HG02970 (cell line): ENCODE measurements around the gene ZNF282.

ENCODE experiments used
- ATAC-seq: cut with Tn5 transposase; IDR thresholded peaks from one replicate; pipeline ENCODE4 v1.9.1; 2021; ENCODE audit warnings: mild to moderate bottlenecking, moderate library complexity, moderate number of reproducible peaks; ENCODE audit not compliant: unreplicated experiment, low FRiP score

The ZNF282 gene

GRCh38 chr7:149188637-149189259 lies 6.6 kb upstream of the ZNF282 start:
- no peak for ATAC-seq

- no peak for ATAC-seq
Measured at GRCh38 chr7:149191851-149192250, 3.5 kb upstream of the ZNF282 start.

- ATAC-seq, result no peak
Measured at GRCh38 chr7:149194799-149195179, 557 bp upstream of the ZNF282 start.

- ATAC-seq, result no peak
Measured at GRCh38 chr7:149196151-149196704, 882 bp downstream of the ZNF282 start.

GRCh38 chr7:149196705-149197171 lies 1.4 kb downstream of the ZNF282 start:
- no peak for ATAC-seq

- no peak for ATAC-seq
Measured at GRCh38 chr7:149197675-149198074, 2.3 kb downstream of the ZNF282 start.

GRCh38 chr7:149198161-149198816 lies 2.9 kb downstream of the ZNF282 start:
- no peak for ATAC-seq

GRCh38 chr7:149199234-149199995 lies 4.1 kb downstream of the ZNF282 start:
- ATAC-seq, result no peak

GRCh38 chr7:149202831-149203231 lies 7.5 kb downstream of the ZNF282 start:
- ATAC-seq, result no peak

GRCh38 chr7:149205690-149206381 lies 10.5 kb downstream of the ZNF282 start:
- ATAC-seq, result no peak

GRCh38 chr7:149207324-149208035 lies 12.1 kb downstream of the ZNF282 start:
- ATAC-seq, result no peak

- no peak for ATAC-seq
Measured at GRCh38 chr7:149209518-149210269, 14.3 kb downstream of the ZNF282 start.

- ATAC-seq, result no peak
Measured at GRCh38 chr7:149210551-149210950, 15.2 kb downstream of the ZNF282 start.

- ATAC-seq, result no peak
Measured at GRCh38 chr7:149214020-149214720, 18.8 kb downstream of the ZNF282 start.

- ATAC-seq, result no peak
Measured at GRCh38 chr7:149216402-149216801, 21.1 kb downstream of the ZNF282 start.

GRCh38 chr7:149217570-149217969 lies 22.2 kb downstream of the ZNF282 start:
- no peak for ATAC-seq

GRCh38 chr7:149218469-149219420 lies 23.4 kb downstream of the ZNF282 start:
- ATAC-seq, result no peak

- ATAC-seq, result no peak
Measured at GRCh38 chr7:149220534-149220933, 25.2 kb downstream of the ZNF282 start.
